KOPT-K1 (cell line): ENCODE measurements around the gene NAMPT.

ENCODE experiments used
- H3K27ac ChIP-seq: fragments of 200-600 bp; sonication (generic); 2 replicates; pipeline ENCODE4 v1.5.1; 2016; ENCODE audit warnings: antibody characterized with exemption, mild to moderate bottlenecking, low read depth, low read length; ENCODE audit not compliant: poor library complexity, severe bottlenecking
- H3K36me3 ChIP-seq: fragments of 200-600 bp; sonication (generic); 2 replicates; pipeline ENCODE4 v1.5.1; 2017; ENCODE audit warnings: antibody characterized with exemption, mild to moderate bottlenecking, low read length, moderate library complexity; ENCODE audit not compliant: insufficient read depth
- H3K9me3 ChIP-seq: fragments of 200-600 bp; sonication (generic); 2 replicates; pipeline ENCODE4 v1.5.1; 2017; ENCODE audit warnings: antibody characterized with exemption, low read length, mild to moderate bottlenecking; ENCODE audit not compliant: insufficient read depth, poor library complexity, severe bottlenecking

NAMPT gene

DNA sequence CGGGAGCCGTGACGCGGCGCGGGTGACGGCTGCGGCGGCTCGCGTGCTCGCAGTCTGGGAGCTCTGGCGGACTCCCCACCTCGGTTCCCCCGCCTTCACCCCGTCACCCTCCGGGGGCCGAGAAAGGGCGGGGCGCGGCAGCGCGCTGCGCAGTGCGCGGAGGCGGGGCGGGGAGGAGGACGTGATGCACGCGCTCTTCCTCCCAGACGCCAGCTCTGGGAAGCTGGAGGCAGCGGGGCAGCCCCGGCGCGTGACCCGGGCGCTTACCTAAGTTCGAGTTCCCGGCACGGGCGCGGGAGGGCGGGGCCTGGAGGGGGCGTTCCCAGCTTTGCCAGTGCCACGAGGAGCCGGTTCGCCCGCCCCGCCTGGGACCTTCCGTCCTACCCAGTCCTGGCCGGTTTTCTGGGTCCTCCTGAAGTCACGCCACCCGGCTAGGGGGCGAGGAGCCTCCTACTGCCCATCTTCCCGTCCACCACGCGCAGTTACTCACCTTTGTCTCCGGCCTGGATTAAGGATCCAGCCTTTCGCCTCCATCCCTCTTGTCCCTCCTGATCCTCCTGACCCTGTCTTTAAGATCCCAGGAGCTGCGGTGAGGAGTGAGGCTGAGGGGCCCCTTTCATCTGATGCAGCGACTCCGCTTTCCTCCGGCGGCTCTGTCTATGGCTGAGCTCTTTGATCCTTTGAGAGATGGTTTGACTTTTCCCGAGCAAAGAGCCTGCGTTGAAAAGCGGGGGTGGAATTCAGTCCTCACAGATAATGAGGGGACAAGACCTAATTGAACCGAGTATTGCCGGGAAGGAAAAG lies 470 bp upstream of the NAMPT start:
- Histone ChIP-seq H3K27ac (peak overlapping the region; percentile 72), H3K9me3 (no peaks in the 10 kb centered on the region), H3K36me3 (no peaks in the 10 kb centered on the region)

DNA sequence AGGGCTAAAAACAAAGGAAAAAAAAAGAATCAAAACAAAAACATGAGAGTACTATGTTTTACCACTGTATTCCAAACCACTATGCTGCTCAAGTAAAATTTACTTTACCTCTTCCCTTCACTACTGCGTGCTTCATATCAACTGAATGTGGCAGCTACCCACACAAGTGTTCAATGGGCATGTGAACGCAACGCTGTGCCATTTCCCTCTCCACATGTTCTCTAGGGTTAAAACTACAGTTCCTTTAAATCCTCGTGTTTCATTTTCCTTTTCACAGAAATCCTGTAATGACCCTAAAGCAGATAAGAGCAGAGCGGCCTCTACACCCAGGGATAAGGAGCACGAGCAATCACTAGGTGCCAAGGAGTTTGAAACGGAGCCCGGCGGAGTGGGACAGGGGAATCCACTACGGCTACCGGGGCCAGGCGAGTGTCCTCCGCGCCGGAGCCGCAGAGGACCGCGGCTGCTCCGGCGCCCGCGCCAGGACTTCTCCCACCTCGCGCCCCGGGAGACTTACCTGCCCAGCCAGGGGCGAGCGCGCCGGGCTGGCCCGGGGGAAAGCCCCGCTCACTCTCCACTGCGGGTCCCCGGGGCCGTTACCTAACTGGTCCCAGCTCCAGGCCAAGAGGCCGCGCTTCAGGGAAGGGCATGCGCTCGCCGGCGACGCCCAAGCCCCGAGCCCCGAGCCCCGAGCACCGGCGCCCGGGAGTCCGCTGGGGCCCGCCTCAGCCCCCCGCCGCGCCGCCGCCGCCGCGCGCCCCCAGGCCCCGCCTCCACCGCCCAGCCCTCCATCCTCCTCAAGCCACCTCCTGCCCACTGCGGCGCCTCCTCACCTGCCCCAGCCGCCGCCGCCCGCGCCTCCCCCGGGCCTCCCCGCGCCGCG lies 711 bp downstream of the NAMPT start:
- Histone ChIP-seq H3K9me3 (no peaks in the 10 kb centered on the region), H3K27ac (peak overlapping the region; percentile 72), H3K36me3 (no peaks in the 10 kb centered on the region)

DNA sequence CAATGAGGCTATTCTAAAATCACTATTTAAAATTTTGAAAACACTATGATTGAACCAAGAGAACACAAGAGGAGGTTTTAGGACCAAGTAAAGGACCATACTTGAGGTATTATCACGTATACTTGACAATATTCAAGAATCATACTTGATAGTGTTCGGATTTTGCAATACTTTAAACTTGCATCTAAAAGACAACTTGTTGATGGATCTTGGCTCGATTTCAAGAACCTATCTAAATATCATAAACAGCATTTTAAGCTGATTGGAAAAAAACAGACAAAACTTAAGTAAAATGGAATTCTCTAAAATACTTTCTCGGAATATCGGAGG lies 1.3 kb downstream of the NAMPT start:
- Histone ChIP-seq H3K9me3 (no peaks in the 10 kb centered on the region), H3K27ac (peak overlapping the region; percentile 72), H3K36me3 (no peaks in the 10 kb centered on the region)

DNA sequence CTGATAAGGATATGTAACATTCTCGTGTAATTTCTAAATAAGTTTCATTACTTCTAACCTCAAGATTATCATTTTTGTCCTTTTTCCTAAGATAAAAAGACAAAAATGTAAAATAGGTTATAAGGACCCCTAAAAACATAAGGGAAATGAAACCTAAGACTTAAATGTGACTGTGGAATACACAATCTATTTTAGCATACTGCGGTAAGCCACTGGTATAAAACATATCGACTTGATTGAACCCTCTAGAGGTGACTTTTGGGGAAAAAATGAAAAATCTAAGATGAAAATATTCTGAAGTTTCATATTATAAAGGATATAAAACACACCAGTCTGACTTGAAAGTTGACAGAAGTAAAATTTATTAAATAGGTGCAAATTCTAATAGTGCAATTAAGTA lies 1.9 kb downstream of the NAMPT start:
- Histone ChIP-seq H3K27ac (no peak overlapping the region), H3K36me3 (no peaks in the 10 kb centered on the region), H3K9me3 (no peaks in the 10 kb centered on the region)

DNA sequence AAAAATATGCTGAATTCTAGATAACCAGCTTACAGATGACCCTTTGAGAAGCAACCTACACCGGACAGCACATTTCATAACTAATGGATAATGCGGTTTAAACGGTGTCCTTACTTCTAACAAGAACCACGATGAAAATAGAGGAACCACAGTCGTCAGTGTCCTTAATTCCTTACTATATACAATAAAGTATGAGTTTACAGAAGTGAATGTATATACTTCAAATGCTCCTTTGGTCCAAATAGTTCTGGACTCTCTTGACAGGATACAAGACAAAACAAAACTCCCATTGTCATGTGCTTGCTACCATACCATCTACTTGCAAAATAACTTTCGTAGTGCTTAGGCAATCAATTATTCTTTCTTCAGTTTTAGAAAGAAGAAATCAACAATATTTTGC lies 2.4 kb downstream of the NAMPT start:
- Histone ChIP-seq H3K9me3 (no peaks in the 10 kb centered on the region), H3K36me3 (0 out of 2 replicates have a peak, but pooled peaks cover 1% of the 10 kb centered on the region), H3K27ac (no peak overlapping the region)

DNA sequence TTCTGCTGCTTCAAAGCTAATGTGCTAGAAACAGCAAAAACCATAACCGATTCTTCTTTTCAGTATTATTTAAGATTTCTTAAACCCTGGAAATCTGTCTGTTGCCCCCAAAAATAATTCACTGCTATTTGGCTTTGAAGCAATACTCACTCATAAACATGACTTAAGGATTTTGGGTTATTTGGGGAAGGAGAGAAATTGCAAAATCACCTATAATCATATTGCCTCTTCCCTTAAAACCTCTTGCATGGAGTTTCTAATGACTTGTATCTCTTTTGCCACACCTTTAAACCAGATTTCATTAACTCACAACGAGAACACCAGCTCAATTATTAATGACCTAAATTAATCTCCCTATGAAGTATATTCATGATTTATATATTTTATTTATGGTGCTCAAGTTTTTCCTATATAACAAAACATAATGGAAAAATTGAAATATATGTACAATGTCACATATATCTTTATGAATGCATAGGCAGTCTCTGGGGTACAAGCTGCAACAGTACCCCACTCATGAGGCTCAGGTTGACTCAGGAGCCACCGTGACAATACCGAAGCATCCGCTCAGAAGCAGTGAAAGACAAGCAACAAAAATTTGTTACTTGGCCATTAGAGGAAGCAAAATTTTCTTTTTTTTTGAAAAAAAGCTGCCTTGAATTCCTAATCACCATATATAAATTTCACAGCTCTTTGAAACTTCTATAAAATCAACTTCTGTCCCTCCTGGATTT lies 3.0 kb downstream of the NAMPT start:
- Histone ChIP-seq H3K27ac (no peak overlapping the region), H3K36me3 (0 out of 2 replicates have a peak, but pooled peaks cover 5% of the 10 kb centered on the region), H3K9me3 (no peaks in the 10 kb centered on the region)

DNA sequence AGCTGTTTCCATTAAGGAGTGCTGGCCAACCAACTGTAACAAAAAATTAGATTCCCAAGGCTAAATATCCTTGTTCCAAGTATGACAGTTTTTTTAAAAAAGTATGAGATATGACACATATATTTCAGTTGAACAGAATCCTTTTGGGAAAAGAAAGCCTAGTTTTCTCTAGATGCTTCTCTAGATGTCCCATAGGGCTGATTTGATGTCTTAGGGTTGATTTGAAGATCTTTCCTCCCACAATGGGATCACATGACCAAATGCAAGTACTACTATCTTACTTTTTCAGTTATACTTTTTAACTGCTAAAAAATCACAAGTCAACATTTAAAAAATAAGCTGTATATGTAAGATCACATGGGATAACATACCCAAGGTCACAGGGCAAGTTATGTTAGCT lies 3.7 kb downstream of the NAMPT start:
- Histone ChIP-seq H3K9me3 (no peaks in the 10 kb centered on the region), H3K36me3 (peaks cover 11% of the 10 kb centered on the region), H3K27ac (no peak overlapping the region)

DNA sequence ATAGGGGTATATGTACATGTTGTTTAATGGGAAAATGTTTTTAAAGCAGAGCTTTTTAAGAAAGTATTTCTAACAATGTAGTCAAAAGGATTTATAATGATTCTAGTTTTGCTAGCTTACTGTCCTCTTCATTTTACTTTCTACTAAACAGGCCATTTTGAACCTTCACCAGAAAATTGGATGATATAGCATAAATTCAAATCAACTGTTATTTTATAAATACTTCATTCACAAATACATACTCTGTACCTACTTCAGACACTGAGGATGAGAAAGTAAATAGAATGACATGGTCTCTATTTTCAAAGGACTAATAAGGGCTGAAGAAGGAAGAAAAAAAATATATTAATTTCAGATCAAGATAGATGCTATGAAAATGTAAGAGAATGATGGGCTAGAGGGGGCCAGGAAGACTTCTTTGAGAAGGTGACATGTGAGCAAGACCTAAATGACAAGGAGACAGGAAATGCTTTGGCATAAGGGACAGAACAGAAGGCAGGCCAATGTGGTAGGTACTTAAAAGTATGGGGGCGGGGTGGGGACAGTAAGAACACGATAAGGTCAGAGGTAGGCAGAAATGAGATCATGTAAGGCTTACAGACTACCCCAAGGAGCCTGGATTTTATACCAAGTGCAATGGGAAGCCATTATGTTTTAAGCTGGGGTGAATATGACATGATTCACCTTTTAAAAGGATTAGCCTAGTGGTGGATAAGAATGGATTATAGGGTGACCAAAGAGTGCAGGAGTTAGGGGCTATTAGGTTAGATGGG lies 5.2 kb downstream of the NAMPT start:
- Histone ChIP-seq H3K9me3 (no peaks in the 10 kb centered on the region), H3K27ac (no peak overlapping the region), H3K36me3 (peaks cover 26% of the 10 kb centered on the region)

DNA sequence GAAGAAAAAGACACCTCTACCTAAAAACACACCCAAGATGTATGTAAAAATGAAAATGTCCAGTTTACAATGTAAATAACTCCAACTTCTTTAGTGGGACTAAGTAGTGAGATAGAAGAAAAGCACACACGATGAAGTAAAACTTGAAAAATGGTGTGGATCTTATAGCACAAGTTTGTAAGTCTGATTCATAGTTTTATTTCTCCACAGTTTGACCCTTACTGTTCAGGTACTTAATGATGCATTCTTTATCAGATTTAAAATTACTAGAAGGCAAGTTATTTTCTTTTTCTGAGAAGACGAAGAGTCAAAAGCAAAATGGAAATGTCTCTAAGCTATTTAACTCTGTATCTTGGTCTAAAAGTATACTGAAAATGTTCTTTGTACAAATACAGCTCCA lies 6.1 kb downstream of the NAMPT start:
- Histone ChIP-seq H3K36me3 (peaks cover 35% of the 10 kb centered on the region), H3K27ac (no peak overlapping the region), H3K9me3 (no peaks in the 10 kb centered on the region)

DNA sequence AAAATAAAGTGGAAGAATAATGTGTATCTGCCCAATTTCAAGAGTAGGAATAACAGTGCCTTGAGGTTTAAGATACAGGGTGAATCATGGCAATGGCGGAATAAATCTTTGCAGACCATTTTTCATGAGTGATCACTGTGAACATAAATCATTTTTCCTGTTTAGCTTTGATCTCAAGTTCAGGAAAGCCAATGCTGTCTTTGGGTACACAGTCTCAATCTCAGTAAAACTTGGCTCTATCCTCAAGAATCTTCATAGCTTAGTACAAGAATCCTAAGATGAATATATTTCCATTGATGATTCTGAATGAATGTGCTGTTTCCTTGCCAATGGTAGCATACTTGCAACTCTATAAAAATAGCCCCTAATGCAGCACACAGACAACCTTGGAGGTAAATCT lies 6.8 kb downstream of the NAMPT start:
- Histone ChIP-seq H3K9me3 (no peaks in the 10 kb centered on the region), H3K27ac (no peak overlapping the region), H3K36me3 (peaks cover 42% of the 10 kb centered on the region)

DNA sequence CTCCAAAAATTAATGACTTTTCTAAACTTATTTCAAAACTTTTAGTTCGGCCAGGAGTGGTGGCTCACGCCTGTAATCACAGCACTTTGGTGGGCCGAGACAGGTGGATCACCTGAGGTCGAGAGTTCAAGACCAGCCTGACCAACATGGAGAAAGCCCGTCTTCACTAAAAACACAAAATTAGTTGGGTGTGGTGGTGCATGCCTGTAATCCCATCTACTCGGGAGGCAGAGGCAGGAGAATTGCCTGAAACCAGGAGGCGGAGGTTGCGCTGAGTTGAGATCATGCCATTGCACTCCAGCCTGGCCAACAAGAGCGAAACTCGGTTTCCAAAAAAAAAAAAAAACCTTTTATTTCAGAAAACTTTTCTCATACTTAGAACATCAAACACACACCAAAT lies 8.3 kb downstream of the NAMPT start:
- Histone ChIP-seq H3K9me3 (no peaks in the 10 kb centered on the region), H3K36me3 (peaks cover 55% of the 10 kb centered on the region), H3K27ac (no peak overlapping the region)

DNA sequence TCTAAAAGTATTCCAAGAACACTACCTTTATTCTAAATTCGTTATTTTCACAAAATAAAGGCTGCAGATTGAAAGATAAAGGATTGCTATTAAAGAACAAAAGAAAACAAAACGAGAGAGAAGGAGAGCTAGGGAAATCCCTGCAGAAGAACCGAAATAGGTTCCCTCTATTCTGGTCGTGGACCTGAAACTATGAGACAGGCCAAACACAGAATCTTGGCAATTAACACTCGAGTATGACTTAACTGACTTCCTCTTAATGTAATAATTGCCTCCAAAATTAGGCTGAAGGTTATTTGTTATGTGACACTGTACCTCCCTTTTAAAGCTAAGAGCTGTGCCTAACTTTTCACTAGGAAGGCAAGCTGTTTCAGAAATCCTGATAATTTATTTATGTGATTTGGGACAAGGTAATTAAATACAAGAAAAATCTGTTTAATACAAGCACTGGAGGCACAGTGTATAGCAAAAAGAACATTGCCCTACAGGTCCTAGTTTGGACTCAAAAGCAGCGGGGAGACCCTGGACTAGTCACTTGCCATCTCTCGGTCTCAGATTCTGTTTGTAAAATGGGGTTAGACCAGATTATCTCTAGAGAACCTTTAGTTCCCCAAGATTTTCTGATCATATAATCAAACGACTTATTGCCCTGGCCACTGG lies 11.6 kb downstream of the NAMPT start:
- Histone ChIP-seq H3K27ac (no peak overlapping the region), H3K36me3 (peaks cover 89% of the 10 kb centered on the region), H3K9me3 (no peaks in the 10 kb centered on the region)

DNA sequence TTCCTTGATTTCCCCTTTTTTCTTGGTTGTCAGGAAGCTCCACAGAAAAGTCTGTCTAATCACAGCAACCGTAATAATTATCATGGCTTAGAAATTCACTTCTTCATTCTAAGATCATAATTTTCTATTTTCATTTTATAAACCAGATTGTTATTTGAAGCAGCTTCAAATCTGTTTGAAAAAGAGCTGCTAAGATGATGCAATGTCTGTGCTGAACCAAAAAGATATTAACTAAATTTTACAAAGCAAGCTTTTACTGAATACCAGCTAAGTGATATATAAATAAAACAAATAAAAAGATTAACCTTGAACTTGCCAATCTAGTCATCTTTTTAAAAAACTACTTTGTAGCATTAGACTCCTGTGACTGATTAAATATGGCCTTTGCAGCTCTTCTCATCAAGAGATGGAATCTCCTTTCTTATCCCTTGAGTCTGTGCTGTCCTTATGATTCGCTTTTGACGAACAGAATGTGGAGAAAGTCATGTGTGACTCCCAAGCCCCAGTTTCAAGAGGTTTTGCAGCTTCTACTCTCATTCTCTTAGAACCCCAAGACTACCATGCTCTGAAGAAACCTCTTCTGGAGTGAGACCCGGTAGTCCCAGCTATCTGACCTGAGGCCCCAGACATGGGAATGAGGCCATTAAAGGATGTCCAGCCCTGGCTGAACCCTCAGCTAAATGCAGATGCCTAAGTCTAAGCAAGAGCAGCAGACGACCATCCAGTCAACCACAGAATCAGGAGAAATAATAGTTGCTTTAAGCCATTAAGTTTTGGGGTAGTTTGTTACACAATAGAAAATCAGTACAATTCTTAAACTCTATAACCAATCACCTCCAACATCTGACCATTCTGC lies 14.4 kb downstream of the NAMPT start:
- Histone ChIP-seq H3K36me3 (peaks cover 94% of the 10 kb centered on the region), H3K9me3 (no peaks in the 10 kb centered on the region), H3K27ac (no peak overlapping the region)
